Natural killer cell (primary cell): ENCODE measurements around the gene IKZF4. TPM values are rescaled to one million over a fixed set of nuclear protein-coding genes. Genes with fewer than 3 reads are reported as not detected.

Experiments
- ATAC-seq, 3 donors: fragments of 150-1000 bp in 2 of 3; fragments of 200-7000 bp in 1 of 3; cut with Tn5 transposase; 1 replicate in 1 of 3; 2 replicates in 2 of 3; pipeline ENCODE4 v1.10.0; 2021; ENCODE audit warnings: mild to moderate bottlenecking in 2 of 3, moderate library complexity in 2 of 3
- DNase-seq, 2 donors: peaks; one replicate each; pipeline versions ENCODE4 v3.0.0 to v3.0.0-alpha.2; 2013 to 2021; ENCODE audit warnings: mixed read lengths in 1 of 2
- H3K27ac ChIP-seq: one replicate; pipeline ENCODE4 v1.5.1; 2013; ENCODE audit warnings: mild to moderate bottlenecking, low read length
- H3K27me3 ChIP-seq: one replicate; pipeline ENCODE4 v1.6.1; 2013; ENCODE audit warnings: low read length; ENCODE audit not compliant: control insufficient read depth, insufficient read depth
- H3K36me3 ChIP-seq: one replicate; pipeline ENCODE4 v1.6.1; 2013; ENCODE audit warnings: low read length; ENCODE audit not compliant: control insufficient read depth, insufficient read depth
- H3K4me1 ChIP-seq: one replicate; pipeline ENCODE4 v1.6.1; 2013; ENCODE audit warnings: low read length; ENCODE audit not compliant: control insufficient read depth, insufficient read depth
- H3K4me3 ChIP-seq: one replicate; pipeline ENCODE4 v1.5.1; 2013; ENCODE audit warnings: low read length
- H3K9me3 ChIP-seq: one replicate; pipeline ENCODE4 v1.6.1; 2013; ENCODE audit warnings: low read length; ENCODE audit not compliant: control insufficient read depth, insufficient read depth
- H3K27ac Mint-ChIP-seq, 2 donors: one replicate each; pipeline ENCODE4 v1.8.0; 2022; ENCODE audit warnings: mild to moderate bottlenecking in 2 of 2, mixed read lengths in 2 of 2, moderate library complexity in 1 of 2
- H3K27me3 Mint-ChIP-seq, 2 donors: one replicate each; pipeline ENCODE4 v1.8.0; 2022; ENCODE audit warnings: low read depth in 2 of 2, mixed read lengths in 2 of 2
- H3K36me3 Mint-ChIP-seq: one replicate; pipeline ENCODE4 v1.8.0; 2022; ENCODE audit warnings: mixed read lengths
- H3K4me1 Mint-ChIP-seq, 2 donors: one replicate each; pipeline ENCODE4 v1.8.0; 2022; ENCODE audit warnings: mixed read lengths in 2 of 2
- H3K4me3 Mint-ChIP-seq: one replicate; pipeline ENCODE4 v1.8.0; 2022; ENCODE audit warnings: mild to moderate bottlenecking, moderate library complexity, mixed read lengths
- H3K9me3 Mint-ChIP-seq, 2 donors: one replicate each; pipeline ENCODE4 v1.8.0; 2022; ENCODE audit warnings: mixed read lengths in 2 of 2
- CTCF ChIP-seq: fragments of 200-600 bp; IDR thresholded peaks from one replicate; pipeline ENCODE4 v1.8.0; 2022; ENCODE audit warnings: antibody characterized with exemption
- WGBS: methylation state at CpG from one replicate; pipeline ENCODE4 v1.1.7; 2013; ENCODE audit warnings: missing lambda C conversion rate; ENCODE audit not compliant: insufficient coverage; 5-methylcytosine and 5-hydroxymethylcytosine counted together
- intact Hi-C: fragments of 100-400 bp; cut with micrococcal nuclease; formaldehyde crosslinking; loops from one replicate; pipeline ENCODE4 v1.14.2; 2022
- total RNA-seq, 4 donors: library from RNA; stranded (reverse); fragments of 120-200 nt in 1 of 4; gene quantifications; one replicate each; pipeline versions ENCODE4 v1.2.3 to v1.2.4, GENCODE V29; 2013 to 2022

The IKZF4 gene
- total RNA-seq, 3 donors from 2014 or later (not counting 1 experiment from before 2014, with no cell fraction given) = 4.4 to 5.5 (median 5.5) TPM

- Histone ChIP-seq H3K27ac (no peak overlapping the region), H3K36me3 (peaks cover 3% of the 10 kb centered on the region), H3K4me3 (no peak overlapping the region), H3K27me3 (no peaks in the 10 kb centered on the region), H3K4me1 (peaks cover 17% of the 10 kb centered on the region), H3K9me3 (no peaks in the 10 kb centered on the region)
- intact Hi-C loops = no loop called here
- Mint-ChIP-seq H3K4me1 (peaks cover 20 to 21% of the 10 kb centered on the region in 2 donors), H3K36me3 (no peaks in the 10 kb centered on the region), H3K27ac (peak overlapping the region in 1 of 2 donors; percentile 69), H3K9me3 (no peaks in the 10 kb centered on the region), H3K4me3 (peak overlapping the region; percentile 17), H3K27me3 (no peaks in the 10 kb centered on the region)
- 60% methylated on average over 1 of the region's 2 CpGs for WGBS
- no peak for DNase-seq
- no peak for TF ChIP-seq CTCF
- ATAC-seq = no peak
Observed at GRCh38 chr12:56038022-56038655, 17.3 kb downstream of the IKZF4 start.

- DNase-seq (no peak), ATAC-seq (no peak)
- Mint-ChIP-seq H3K9me3 (no peaks in the 10 kb centered on the region), H3K4me1 (peaks cover 24 to 25% of the 10 kb centered on the region in 2 donors), H3K4me3 (no peak overlapping the region), H3K36me3 (no peaks in the 10 kb centered on the region), H3K27me3 (no peaks in the 10 kb centered on the region), H3K27ac (no peak overlapping the region)
- Histone ChIP-seq H3K9me3 (no peaks in the 10 kb centered on the region), H3K36me3 (peaks cover 17% of the 10 kb centered on the region), H3K27ac (no peak overlapping the region), H3K4me1 (peaks cover 14% of the 10 kb centered on the region), H3K4me3 (no peak overlapping the region), H3K27me3 (no peaks in the 10 kb centered on the region)
- WGBS = 86% methylated on average over 1 of the region's 1 CpG
- TF ChIP-seq CTCF = no peak
- intact Hi-C loops = loop anchor here (2.0 to 10.0 kb wide), 8 partner anchors 43 to 301 kb away; partner anchors contain the start of genes MYL6, MYL6B, NABP2 and ORMDL2
Observed at GRCh38 chr12:56040151-56040550, 19.3 kb downstream of the IKZF4 start.

- Histone ChIP-seq H3K27me3 (no peaks in the 10 kb centered on the region), H3K27ac (peak overlapping the region; percentile 86), H3K4me3 (peak overlapping the region; percentile 83), H3K36me3 (peaks cover 23% of the 10 kb centered on the region), H3K4me1 (peaks cover 14% of the 10 kb centered on the region), H3K9me3 (no peaks in the 10 kb centered on the region)
- Mint-ChIP-seq H3K27me3 (no peaks in the 10 kb centered on the region), H3K27ac (peak overlapping the region; percentile 93 to 98), H3K4me3 (peak overlapping the region; percentile 99), H3K4me1 (peaks cover 24 to 25% of the 10 kb centered on the region in 2 donors), H3K36me3 (no peaks in the 10 kb centered on the region), H3K9me3 (no peaks in the 10 kb centered on the region)
- no peak for DNase-seq
- intact Hi-C loops = loop anchor here (1.0 to 10.0 kb wide), 9 partner anchors 44 to 302 kb away; partner anchors contain the start of genes MYL6, MYL6B, NABP2 and ORMDL2
- ATAC-seq = no peak
- WGBS = 85% methylated on average over 14 of the region's 14 CpGs
- TF ChIP-seq CTCF = no peak
Observed at GRCh38 chr12:56040963-56041551, 20.2 kb downstream of the IKZF4 start.
